Activated CD4-positive, alpha-beta T cell treated with anti-CD3 and anti-CD28 coated beads for 24 hours (primary cell): Measurements from ENCODE around the gene STAG3.
"Not testable (repeated sequence)": the region's sequence is repeated elsewhere in the genome, so short reads cannot be mapped to it uniquely, and the experiment has no call there.

Experiments used
- DNase-seq, 2 donors: peaks; one replicate each; pipeline ENCODE4 v3.0.0-alpha.2; 2020; ENCODE audit warnings: low read depth in 2 of 2

The STAG3 gene

GRCh38 chr7:100171840-100172239, 5.9 kb upstream of the STAG3 start:
- no peak for DNase-seq

GRCh38 chr7:100173806-100174495, 3.8 kb upstream of the STAG3 start:
- no peak for DNase-seq

- no peak for DNase-seq
Observed at GRCh38 chr7:100174582-100174981, 3.1 kb upstream of the STAG3 start.

GRCh38 chr7:100175296-100175935, 2.3 kb upstream of the STAG3 start:
- DNase-seq: no peak

DNA sequence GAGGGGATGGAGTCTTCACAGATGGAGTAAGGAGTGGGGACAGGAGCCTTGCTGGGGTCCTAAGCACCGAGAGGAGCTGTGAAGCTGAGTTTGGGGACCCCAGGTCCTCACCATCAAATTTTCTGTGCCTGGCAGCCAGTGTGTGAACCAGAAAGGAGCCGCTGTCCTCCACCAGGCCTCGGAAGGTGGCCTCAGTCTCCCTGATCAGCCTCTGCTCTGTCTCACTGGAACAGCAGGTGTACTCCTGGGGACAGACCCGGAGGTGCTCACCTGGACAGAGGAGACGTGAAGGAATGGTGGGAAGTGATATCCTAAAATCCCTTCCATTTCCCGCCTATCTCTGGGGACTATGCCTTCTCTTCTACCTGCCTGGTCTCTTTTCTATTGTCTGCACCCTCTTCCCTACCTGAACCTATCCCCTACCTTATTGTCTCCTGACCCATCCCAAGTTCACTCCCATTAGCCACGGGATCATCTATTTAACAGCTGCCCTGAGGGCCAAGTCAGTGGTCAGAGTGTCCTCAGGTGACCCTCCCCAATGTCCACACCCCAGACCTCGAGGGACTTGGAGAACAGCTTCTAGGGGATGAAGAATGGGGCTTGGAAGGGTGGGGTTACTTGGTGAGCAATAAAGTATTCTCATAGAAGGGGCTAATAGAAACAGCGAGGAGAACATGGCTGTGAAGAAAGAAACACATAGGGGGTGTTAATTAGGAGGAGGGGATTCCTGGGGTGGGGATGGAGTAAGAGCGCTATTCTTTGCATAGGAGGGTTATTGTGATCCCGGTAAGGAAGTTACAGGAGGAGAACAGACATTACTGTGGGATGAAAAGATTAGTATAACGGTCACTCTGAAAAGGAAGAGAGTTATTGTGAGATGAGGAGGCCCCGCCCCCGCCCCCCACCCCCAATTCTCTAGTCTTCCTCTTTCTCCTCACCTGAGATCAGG, 1.3 kb upstream of the STAG3 start:
- DNase-seq: no peak

GRCh38 chr7:100180084-100180483, 2.4 kb downstream of the STAG3 start:
- not testable (repeated sequence) for DNase-seq

GRCh38 chr7:100182616-100183015, 4.9 kb downstream of the STAG3 start:
- DNase-seq: not testable (repeated sequence)

DNA sequence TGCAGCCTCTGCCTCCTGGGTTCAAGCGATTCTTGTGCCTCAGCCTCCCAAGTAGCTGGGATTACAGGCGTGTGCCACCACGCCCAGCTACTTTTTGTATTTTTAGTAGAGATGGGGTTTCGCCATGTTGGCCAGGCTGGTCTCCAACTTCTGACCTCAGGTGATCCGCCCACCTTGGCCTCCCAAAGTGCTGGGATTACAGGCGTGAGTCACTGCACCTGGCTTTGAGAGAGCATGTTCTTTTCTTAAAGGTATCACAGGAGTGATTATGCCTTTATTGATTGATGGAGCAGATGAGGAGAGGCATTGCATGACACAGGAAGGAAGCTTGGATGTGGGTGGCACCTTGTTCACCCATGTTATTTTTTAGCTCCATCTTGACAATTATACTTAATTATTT, 5.4 kb downstream of the STAG3 start:
- not testable (repeated sequence) for DNase-seq

GRCh38 chr7:100185726-100186125, 8.0 kb downstream of the STAG3 start:
- no peak for DNase-seq

DNA sequence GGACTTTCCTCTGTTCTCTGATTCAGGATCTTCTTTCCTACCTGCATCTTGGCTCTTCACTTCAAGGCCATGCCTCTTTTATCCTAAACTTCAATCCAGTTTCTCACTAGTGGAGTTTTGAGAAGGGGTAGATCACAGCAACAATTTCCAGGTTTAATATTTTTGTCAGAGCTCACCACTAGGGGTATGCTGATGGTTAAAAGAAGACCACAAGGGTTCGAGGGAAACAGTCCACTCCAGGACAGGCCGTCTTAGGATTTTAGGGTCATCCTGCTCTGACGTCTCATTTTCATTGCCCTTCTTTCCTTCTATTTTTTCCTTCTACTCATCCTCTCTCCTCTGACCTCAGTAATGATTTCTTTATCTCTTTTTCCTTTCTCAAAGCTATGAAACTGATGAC, 11.3 kb downstream of the STAG3 start:
- DNase-seq: no peak

- no peak for DNase-seq
Observed at GRCh38 chr7:100190048-100190711, 12.5 kb downstream of the STAG3 start.

DNA sequence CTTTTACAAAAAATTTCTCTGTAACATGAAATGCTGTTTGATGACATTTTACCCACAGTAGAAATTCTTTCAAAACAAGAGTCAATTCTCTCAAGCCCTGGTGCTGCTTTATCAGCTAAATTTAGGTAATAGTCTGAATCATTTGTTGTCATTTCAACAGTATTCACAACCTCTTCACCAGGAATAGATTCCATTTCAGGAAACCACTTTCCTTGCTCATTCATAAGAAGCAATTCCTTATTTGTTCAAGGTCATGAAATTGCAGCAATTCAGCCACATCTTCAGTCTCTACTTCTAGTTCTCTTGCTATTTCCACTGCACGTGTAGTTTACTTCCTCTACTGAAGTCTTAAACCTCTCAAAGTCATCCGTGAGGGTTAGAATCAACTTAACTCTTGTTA, 14.1 kb downstream of the STAG3 start:
- DNase-seq: no peak

- DNase-seq: not testable (repeated sequence)
Observed at GRCh38 chr7:100192281-100192862, 14.7 kb downstream of the STAG3 start.

DNA sequence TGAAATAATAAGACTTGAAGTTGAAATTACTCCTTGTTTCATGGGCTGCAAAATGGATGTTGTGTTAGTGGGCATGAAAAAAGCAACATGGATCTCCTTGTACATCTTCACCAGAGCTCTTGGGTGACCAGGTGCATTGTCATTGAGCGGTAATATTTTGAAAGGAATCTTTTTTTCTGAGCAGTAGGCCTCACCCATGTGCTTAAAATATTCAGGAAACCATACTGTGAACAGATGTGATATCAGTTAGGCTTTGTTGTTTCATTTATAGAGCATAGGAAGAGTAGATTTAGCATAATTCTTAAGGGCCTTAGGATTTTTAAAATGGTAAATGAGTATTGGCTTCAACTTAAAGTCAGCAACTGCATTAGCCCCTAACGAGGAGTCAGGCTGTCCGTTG, 15.3 kb downstream of the STAG3 start:
- no peak for DNase-seq

- DNase-seq: no peak
Observed at GRCh38 chr7:100195222-100195621, 17.5 kb downstream of the STAG3 start.

DNA sequence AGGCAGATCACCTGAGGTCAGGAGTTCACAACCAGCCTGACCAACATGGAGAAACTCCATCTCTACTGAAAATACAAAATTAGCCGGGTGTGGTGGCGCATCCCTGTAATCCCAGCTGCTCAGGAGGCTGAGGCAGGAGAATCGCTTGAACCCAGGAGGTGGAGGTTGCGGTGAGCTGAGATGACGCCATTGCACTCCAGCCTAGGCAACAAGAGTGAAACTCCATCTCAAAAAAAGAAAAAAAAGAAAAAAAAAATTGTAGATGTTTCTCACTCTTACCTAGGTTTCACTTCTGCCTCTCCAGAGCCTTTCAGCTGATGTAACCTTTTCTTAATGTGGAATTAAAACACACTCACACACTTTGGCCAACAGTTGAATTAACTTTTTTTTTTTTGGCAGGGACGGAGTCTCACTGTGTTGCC, 18.2 kb downstream of the STAG3 start:
- not testable (repeated sequence) for DNase-seq

- no peak for DNase-seq
Observed at GRCh38 chr7:100198266-100198665, 20.5 kb downstream of the STAG3 start.

DNA sequence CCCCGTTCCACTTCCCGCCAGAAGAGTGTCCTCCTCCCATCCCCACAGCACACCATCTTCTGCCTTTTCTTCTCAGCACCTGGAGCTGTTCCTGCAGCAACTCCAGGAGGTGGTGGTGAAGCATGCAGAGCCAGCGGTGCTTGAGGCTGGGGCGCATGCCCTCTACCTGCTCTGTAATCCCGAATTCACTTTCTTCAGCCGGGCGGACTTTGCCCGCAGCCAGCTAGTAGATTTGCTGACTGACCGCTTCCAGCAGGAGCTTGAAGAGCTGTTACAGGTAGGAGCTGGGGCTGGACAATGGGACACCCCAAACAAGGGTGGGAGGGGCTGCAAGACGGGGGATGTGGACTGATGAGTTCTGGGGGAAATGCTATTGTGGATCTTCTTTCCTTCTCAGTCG, 23.0 kb downstream of the STAG3 start:
- no peak for DNase-seq

GRCh38 chr7:100204454-100204853, 26.7 kb downstream of the STAG3 start:
- no peak for DNase-seq

GRCh38 chr7:100208911-100209408, 31.2 kb downstream of the STAG3 start:
- DNase-seq: no peak

GRCh38 chr7:100209493-100209892, 31.8 kb downstream of the STAG3 start:
- DNase-seq: no peak
